ENCODE measurements around the gene ATP9A.
"Not testable (repeated sequence)": the region's sequence is repeated elsewhere in the genome, so short reads cannot be mapped to it uniquely, and the experiment has no call there.

The ATP9A gene

GRCh38 chr20:51574248-51575033 is 193.7 kb downstream of the ATP9A start:
- H3K9ac ChIP-seq (ENCODE audit: insufficient read length) = no peak overlapping the region
- H3K4me3 ChIP-seq = no peak overlapping the region
- H3K36me3 ChIP-seq (ENCODE audit: insufficient read depth, low read length) = no peaks in the 10 kb centered on the region
- TF ChIP-seq POLR2AphosphoS5 (IDR thresholded peaks at IDR 0.05; ENCODE audit: borderline replicate concordance, low read depth, low read length) (no peak), FOXP2 (optimal IDR thresholded peaks at IDR 0.05; ENCODE audit: control extremely low read depth, extremely low read length, insufficient read depth) (no peak), EZH2 (IDR thresholded peaks at IDR 0.05) (no peak)
- H3K27ac ChIP-seq = no peak overlapping the region
- DNase-seq (ENCODE audit: low read depth, low spot score) = no peak
- no peaks in the 10 kb centered on the region for H3K9me3 ChIP-seq (ENCODE audit: low read depth, low read length)

- TF ChIP-seq FOXP2 (optimal IDR thresholded peaks at IDR 0.05; ENCODE audit: control extremely low read depth, extremely low read length, insufficient read depth) (no peak), POLR2AphosphoS5 (IDR thresholded peaks at IDR 0.05; ENCODE audit: borderline replicate concordance, low read depth, low read length) (no peak), EZH2 (IDR thresholded peaks at IDR 0.05) (no peak)
- Histone ChIP-seq H3K27ac (no peak overlapping the region), H3K9me3 (ENCODE audit: low read depth, low read length) (no peaks in the 10 kb centered on the region), H3K36me3 (ENCODE audit: insufficient read depth, low read length) (no peaks in the 10 kb centered on the region), H3K4me3 (no peak overlapping the region), H3K9ac (ENCODE audit: insufficient read length) (no peak overlapping the region)
- no peak for DNase-seq (ENCODE audit: low read depth, low spot score)
These were observed 194.5 kb downstream of the ATP9A start for GRCh38 chr20:51573576-51574243.

- Histone ChIP-seq H3K4me3 (no peak overlapping the region), H3K27ac (no peak overlapping the region), H3K9ac (ENCODE audit: insufficient read length) (no peak overlapping the region), H3K36me3 (ENCODE audit: insufficient read depth, low read length) (no peaks in the 10 kb centered on the region), H3K9me3 (ENCODE audit: low read depth, low read length) (no peaks in the 10 kb centered on the region)
- no peak for DNase-seq (ENCODE audit: low read depth, low spot score)
- TF ChIP-seq EZH2 (IDR thresholded peaks at IDR 0.05) = no peak
- no peak for TF ChIP-seq POLR2AphosphoS5 (IDR thresholded peaks at IDR 0.05; ENCODE audit: borderline replicate concordance, low read depth, low read length)
- TF ChIP-seq FOXP2 (optimal IDR thresholded peaks at IDR 0.05; ENCODE audit: control extremely low read depth, extremely low read length, insufficient read depth) = no peak
These were observed 196.8 kb downstream of the ATP9A start for GRCh38 chr20:51571460-51571794.

- Histone ChIP-seq H3K9ac (ENCODE audit: insufficient read length) (no peak overlapping the region), H3K36me3 (ENCODE audit: insufficient read depth, low read length) (no peaks in the 10 kb centered on the region), H3K4me3 (no peak overlapping the region), H3K27ac (no peak overlapping the region), H3K9me3 (ENCODE audit: low read depth, low read length) (no peaks in the 10 kb centered on the region)
- no peak for DNase-seq (ENCODE audit: low read depth, low spot score)
- TF ChIP-seq POLR2AphosphoS5 (IDR thresholded peaks at IDR 0.05; ENCODE audit: borderline replicate concordance, low read depth, low read length) (no peak), FOXP2 (optimal IDR thresholded peaks at IDR 0.05; ENCODE audit: control extremely low read depth, extremely low read length, insufficient read depth) (no peak), EZH2 (IDR thresholded peaks at IDR 0.05) (no peak)
These were observed 197.3 kb downstream of the ATP9A start for GRCh38 chr20:51570739-51571459.

- Histone ChIP-seq H3K9me3 (ENCODE audit: low read depth, low read length) (no peaks in the 10 kb centered on the region), H3K4me3 (no peak overlapping the region), H3K36me3 (ENCODE audit: insufficient read depth, low read length) (no peaks in the 10 kb centered on the region), H3K9ac (ENCODE audit: insufficient read length) (no peak overlapping the region), H3K27ac (no peak overlapping the region)
- no peak for DNase-seq (ENCODE audit: low read depth, low spot score)
- no peak for TF ChIP-seq FOXP2 (optimal IDR thresholded peaks at IDR 0.05; ENCODE audit: control extremely low read depth, extremely low read length, insufficient read depth)
- no peak for TF ChIP-seq POLR2AphosphoS5 (IDR thresholded peaks at IDR 0.05; ENCODE audit: borderline replicate concordance, low read depth, low read length)
- TF ChIP-seq EZH2 (IDR thresholded peaks at IDR 0.05) = no peak
These were observed 198.1 kb downstream of the ATP9A start for GRCh38 chr20:51569815-51570738.

- H3K9ac ChIP-seq (ENCODE audit: insufficient read length); H3K27ac ChIP-seq; H3K36me3 ChIP-seq (ENCODE audit: insufficient read depth, low read length); DNase-seq (ENCODE audit: low read depth, low spot score); H3K4me3 ChIP-seq; H3K9me3 ChIP-seq (ENCODE audit: low read depth, low read length): not testable (repeated sequence)
These were observed 199.7 kb downstream of the ATP9A start for GRCh38 chr20:51568533-51568932.

- no peaks in the 10 kb centered on the region for H3K9me3 ChIP-seq (ENCODE audit: low read depth, low read length)
- H3K4me3 ChIP-seq = no peak overlapping the region
- H3K36me3 ChIP-seq (ENCODE audit: insufficient read depth, low read length) = no peaks in the 10 kb centered on the region
- H3K9ac ChIP-seq (ENCODE audit: insufficient read length) = no peak overlapping the region
- no peak for DNase-seq (ENCODE audit: low read depth, low spot score)
- no peak overlapping the region for H3K27ac ChIP-seq
- TF ChIP-seq POLR2AphosphoS5 (IDR thresholded peaks at IDR 0.05; ENCODE audit: borderline replicate concordance, low read depth, low read length) (no peak), FOXP2 (optimal IDR thresholded peaks at IDR 0.05; ENCODE audit: control extremely low read depth, extremely low read length, insufficient read depth) (no peak), EZH2 (IDR thresholded peaks at IDR 0.05) (no peak)
These were observed 200.6 kb downstream of the ATP9A start for GRCh38 chr20:51567622-51568021.

GRCh38 chr20:51566594-51566993 is 201.6 kb downstream of the ATP9A start:
- H3K9me3 ChIP-seq (ENCODE audit: low read depth, low read length) = no peaks in the 10 kb centered on the region
- no peak for TF ChIP-seq EZH2 (IDR thresholded peaks at IDR 0.05)
- no peak for TF ChIP-seq POLR2AphosphoS5 (IDR thresholded peaks at IDR 0.05; ENCODE audit: borderline replicate concordance, low read depth, low read length)
- TF ChIP-seq FOXP2 (optimal IDR thresholded peaks at IDR 0.05; ENCODE audit: control extremely low read depth, extremely low read length, insufficient read depth) = no peak
- H3K9ac ChIP-seq (ENCODE audit: insufficient read length) = no peak overlapping the region
- no peak overlapping the region for H3K4me3 ChIP-seq
- H3K36me3 ChIP-seq (ENCODE audit: insufficient read depth, low read length) = no peaks in the 10 kb centered on the region
- no peak for DNase-seq (ENCODE audit: low read depth, low spot score)
- H3K27ac ChIP-seq = no peak overlapping the region

Measured in SK-N-MC (cell line).